IPS DF 4.7 (cell line): Measurements from ENCODE around the gene WNT5B.

Experiments
- DNase-seq: peaks from one replicate; pipeline ENCODE4 v3.0.0-alpha.2; 2013; ENCODE audit warnings: low spot score; ENCODE audit errors: extremely low read depth

Gene WNT5B

DNA sequence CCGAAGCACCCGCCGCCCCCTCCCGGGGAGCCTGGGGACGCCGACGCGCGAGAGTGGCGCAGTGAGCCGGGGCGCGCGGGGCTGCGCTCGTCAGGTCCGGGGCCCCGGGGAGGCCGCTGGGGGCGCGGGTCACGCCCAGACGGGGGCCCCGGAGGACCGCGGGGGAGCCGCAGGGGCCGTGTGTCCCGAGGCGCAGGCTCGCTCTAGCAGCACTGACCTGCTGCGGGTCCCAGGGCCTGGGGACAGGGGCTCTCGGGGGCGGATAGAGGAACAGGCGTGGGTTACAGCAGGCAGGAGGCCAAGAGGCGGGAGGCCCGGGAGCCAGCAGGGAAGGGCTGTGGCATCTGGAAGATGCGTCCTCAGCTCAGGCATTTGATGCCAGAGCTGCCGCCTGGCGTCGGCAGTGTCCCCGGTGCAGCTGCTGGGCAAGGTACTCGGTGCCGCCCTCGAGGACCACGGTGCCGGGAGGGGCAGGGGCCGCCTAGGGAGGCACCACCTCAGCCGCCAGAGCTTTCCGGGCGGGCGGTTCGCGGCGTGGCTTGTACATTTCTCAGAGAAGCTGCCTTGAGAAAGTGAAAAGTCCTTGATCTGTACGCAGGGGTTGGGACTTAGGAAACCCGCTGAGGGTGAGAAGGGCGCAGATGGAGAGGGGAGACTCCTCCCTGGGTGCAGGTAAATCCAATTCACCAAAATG lies 1.2 kb downstream of the WNT5B start:
- no peak for DNase-seq

DNA sequence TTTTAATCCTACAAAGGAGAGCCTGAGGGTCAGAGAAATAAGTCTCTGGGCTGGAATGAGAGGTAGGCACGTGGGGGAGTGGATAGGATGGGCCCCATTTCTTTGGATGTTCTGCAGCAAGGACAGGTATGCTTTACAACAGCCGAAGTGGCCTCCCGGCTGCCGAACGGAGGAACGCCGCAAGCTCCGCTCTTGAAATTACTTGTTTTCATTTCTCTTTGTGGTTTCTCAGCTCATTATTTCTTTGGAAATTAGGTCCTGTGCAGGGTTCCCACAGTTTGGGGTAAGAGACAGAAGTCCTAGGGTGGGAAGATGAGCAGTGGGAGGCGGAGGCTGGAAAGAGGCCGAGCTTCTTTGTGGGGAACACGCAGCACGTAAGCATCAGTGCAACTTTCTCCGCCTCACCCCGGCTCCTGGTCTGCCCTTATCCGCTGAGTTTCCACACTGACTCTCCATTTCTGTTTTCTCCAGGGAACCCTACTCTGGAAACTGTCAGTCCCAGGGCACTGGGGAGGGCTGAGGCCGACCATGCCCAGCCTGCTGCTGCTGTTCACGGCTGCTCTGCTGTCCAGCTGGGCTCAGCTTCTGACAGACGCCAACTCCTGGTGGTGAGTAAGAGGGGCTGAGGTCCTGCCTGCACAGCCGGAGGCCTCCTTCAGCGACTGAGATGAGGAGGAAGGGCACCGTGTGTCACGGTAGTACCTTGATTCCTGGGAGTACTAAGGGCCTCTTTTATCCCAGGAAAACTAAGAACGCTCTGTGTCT lies 2.0 kb downstream of the WNT5B start:
- DNase-seq = no peak

DNA sequence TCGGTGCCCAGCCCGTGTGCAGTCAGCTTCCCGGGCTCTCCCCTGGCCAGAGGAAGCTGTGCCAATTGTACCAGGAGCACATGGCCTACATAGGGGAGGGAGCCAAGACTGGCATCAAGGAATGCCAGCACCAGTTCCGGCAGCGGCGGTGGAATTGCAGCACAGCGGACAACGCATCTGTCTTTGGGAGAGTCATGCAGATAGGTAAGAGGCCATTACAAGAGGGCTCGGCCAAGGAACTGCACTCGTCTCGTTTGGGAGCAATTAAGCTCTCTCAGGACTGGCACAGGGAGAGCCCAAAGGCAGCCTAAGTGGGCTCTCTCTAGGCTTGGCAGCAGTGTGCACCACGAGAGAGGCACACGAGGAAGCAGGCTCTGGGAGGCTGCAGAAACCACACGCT lies 3.7 kb downstream of the WNT5B start:
- no peak for DNase-seq

GRCh38 chr12:1633459-1633858 lies 4.4 kb downstream of the WNT5B start:
- no peak for DNase-seq

GRCh38 chr12:1634149-1634548 lies 5.1 kb downstream of the WNT5B start:
- DNase-seq = no peak

- peak; percentile 71 for DNase-seq
Measured at GRCh38 chr12:1634590-1635191, 5.7 kb downstream of the WNT5B start.

DNA sequence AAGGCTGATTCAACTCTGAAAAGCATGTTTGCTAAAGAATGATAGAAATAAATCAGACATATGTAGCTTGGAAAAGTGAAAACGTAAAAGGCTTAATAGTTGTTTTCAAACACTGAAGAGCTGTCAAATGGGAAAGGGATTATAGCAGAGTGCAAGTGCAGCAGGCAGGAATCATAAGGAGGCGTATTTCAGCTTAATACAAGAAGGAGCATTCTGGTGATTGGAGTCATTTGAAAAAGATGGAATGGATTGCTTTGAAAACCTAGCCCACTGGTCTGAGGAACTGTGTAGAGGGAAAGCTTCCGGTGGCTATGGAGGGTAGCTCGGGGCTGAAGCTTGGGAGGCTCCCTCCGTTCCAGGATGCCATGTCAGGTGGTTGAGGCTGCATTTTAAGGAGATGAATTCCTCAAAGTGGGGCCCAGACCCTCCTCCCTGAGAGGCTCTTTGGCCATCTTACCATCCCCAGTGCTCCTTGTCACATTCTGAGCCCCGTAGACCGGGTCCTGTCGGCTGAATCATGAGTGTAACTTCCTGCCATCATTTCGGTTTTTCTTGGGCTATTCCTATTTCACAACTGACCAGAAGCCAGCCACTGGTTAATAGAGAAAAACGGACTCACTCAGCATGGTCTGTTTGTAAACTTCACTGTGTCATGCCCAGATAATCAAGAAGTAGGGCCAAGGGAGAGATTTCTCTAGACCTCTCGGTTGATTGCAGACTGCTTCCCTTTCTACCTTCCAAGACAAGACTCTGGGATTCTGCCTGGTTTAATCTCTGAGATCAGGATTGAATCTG lies 6.5 kb downstream of the WNT5B start:
- DNase-seq = no peak

GRCh38 chr12:1638203-1638602 lies 9.2 kb downstream of the WNT5B start:
- DNase-seq = no peak

DNA sequence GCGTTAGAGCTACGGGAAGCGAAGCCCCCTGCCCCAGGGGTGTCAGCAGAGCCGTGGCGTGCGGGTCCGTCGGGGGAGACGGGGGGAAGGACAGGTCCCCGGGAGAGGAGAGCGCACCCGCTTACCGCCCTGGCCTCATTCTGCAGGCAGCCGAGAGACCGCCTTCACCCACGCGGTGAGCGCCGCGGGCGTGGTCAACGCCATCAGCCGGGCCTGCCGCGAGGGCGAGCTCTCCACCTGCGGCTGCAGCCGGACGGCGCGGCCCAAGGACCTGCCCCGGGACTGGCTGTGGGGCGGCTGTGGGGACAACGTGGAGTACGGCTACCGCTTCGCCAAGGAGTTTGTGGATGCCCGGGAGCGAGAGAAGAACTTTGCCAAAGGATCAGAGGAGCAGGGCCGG lies 10.5 kb downstream of the WNT5B start:
- no peak for DNase-seq

DNA sequence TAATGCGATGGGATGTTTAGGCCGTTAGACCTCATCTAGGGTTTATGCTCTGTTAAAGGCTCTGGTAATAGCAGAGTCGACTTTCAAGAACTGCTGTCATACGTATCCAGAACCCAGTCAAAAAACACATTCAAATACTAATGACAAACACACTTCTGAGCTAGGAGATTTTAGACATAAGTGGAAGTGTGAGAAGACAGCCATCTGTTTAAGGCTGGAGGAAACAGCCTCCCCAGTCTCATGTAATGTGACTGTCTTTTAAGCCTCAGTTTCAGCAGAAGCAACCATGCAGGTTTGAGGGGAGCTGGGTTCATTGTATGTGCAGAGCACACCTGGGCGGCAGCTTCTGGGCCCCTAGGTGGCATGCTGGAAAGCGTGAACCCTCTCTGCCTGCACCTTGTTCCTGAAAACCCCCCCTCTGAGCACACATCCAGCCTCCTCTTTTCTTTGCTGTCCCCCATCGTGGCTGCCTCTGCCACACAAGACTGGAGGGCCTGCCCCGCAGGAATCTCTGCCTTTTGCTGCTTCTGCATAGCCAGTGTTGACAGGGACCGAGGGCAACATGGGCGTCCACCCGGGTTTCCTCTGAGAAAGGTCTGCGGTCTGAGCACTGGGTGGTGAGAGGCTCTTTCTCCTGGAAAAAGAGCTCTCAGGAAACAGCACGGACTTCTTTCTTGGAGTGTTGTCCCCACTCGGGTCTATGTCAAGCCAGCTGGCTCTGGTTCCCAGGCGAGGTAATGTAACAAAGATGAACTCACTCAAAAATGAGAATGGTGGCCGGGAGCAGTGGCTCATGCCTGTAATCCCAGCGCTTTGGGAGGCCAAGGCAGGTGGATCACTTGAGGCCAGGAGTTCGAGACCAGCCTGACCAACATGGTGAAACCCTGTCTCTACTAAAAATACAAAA lies 11.6 kb downstream of the WNT5B start:
- DNase-seq = no peak

DNA sequence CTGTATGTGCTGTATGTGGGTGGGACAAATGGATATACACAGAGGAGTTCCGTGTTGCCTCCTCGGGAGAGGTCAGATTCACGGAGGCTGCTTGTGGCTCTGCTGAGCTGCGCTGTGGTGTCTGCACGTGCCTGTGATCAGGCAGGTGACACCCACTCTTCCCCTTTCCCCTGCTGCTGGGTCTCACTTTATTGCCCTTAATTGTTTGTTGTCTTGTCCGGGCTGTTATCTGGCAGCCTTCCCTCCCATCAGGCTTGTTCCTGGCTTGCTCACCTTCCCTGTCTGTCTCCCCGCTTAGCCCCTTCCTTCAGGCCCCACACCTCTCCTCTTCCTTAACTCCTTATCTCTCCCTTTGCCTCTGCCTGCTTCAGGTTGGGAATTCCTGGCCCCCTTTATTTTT lies 13.5 kb downstream of the WNT5B start:
- DNase-seq = no peak

DNA sequence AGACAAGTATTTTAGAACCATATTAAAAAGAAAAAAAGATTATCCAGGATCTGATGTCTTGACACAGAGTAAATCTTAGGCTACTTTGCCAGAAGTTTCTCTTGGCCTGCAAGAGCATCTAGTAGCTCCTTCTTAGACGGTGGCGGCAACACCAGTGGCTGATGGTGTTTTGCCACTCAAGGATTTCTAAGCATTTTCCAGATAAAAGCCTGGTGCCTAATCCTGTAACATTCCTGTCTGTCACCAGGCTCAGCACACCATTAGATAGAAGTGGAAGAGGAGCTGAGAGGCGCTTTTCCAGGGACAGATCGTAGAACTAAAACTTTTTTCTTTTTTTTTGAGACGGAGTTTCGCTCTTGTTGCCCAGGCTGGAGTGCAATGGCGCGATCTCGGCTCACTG lies 14.0 kb downstream of the WNT5B start:
- DNase-seq = no peak

GRCh38 chr12:1643905-1644533 lies 15.0 kb downstream of the WNT5B start:
- no peak for DNase-seq

- no peak for DNase-seq
Measured at GRCh38 chr12:1644534-1645438, 15.8 kb downstream of the WNT5B start.

DNA sequence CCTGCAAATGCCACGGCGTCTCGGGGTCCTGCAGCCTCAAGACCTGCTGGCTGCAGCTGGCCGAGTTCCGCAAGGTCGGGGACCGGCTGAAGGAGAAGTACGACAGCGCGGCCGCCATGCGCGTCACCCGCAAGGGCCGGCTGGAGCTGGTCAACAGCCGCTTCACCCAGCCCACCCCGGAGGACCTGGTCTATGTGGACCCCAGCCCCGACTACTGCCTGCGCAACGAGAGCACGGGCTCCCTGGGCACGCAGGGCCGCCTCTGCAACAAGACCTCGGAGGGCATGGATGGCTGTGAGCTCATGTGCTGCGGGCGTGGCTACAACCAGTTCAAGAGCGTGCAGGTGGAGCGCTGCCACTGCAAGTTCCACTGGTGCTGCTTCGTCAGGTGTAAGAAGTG lies 16.8 kb downstream of the WNT5B start:
- DNase-seq = no peak

DNA sequence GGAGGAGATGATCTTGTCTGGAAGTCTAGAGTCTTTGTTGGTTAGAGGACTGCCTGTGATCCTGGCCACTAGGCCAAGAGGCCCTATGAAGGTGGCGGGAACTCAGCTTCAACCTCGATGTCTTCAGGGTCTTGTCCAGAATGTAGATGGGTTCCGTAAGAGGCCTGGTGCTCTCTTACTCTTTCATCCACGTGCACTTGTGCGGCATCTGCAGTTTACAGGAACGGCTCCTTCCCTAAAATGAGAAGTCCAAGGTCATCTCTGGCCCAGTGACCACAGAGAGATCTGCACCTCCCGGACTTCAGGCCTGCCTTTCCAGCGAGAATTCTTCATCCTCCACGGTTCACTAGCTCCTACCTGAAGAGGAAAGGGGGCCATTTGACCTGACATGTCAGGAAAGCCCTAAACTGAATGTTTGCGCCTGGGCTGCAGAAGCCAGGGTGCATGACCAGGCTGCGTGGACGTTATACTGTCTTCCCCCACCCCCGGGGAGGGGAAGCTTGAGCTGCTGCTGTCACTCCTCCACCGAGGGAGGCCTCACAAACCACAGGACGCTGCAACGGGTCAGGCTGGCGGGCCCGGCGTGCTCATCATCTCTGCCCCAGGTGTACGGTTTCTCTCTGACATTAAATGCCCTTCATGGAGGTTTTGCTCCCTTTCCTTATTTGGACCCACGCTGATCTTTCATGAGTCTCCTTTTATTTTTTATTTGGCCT lies 17.7 kb downstream of the WNT5B start:
- DNase-seq = no peak

DNA sequence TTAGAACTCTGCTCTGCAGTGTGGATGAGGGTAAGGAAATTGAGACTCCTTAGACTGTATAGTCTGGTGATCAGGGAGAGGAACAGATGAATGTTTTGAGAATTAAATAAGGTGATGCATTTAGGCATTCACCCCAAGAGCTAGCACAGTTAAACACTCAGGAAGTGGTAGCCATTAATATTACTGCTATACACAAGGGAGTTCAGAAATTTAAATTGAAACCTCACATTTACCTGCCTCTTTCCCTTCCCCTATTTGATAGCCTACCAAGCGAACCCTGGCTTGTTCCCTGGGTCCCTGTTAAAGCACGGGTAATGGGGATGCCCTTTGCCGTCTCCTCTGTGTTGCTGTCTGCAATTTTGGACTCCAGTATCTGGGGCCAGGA lies 18.2 kb downstream of the WNT5B start:
- DNase-seq = no peak

DNA sequence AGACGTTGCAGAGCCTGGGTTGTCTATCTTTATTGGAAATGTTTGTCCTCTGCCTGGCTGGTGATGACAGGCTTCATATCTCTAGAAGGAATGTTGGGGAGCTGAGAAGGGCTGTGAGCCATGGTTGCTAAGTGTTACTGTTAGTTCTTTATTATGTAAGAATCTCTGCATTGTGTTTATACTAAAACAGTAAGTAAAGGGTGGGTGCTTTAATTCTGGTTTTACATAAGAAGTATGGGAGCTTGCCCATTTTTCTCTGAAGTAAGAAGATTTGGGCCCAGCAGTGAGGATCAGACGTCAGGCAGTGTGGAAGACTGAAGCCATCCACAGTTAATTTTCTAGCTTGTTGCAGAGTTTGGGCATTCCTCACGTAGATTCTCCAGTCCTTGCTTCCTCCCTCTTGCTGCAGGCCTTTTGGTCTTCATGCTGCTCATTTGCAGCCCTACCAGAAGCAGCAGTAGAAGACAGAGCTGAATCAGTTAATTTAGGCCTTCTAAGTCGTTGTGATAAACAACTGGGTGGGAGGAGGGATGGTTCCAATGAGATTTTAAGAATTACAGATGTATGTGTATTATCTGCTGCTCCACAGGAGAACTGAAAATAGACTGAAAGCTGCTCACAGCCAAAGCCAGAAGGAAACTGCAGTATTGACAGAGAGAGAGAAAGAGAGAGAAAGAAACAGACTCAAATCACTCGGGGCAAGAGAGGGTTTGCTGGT lies 21.4 kb downstream of the WNT5B start:
- no peak for DNase-seq
